K562 (cell line): ENCODE results near the gene XPO4. TPM values are rescaled to one million over a fixed set of nuclear protein-coding genes. Genes with fewer than 3 reads are reported as not detected.

Source experiments
- ATAC-seq: fragments of 200-7000 bp; cut with Tn5 transposase; 3 replicates; pipeline ENCODE4 v1.9.1; 2020; ENCODE audit warnings: moderate library complexity
- BruUV-seq: library from RNA; stranded (reverse); fragments of 400-500 nt; replicated peaks from 2 replicates; lab custom pipeline; 2021; lab: Mats Ljungman, UMichigan
- CTCF ChIA-PET: fragments of 300-600 bp; formaldehyde crosslinking; extraction: SDS; loops from one replicate; lab custom pipeline; 2021; ENCODE audit warnings: low intra/inter-chr PET ratio; lab: Yijun Ruan, JAX
- POLR2A ChIA-PET: fragments of 300-600, 350-650 bp; sonication (Branson Sonifier 250); formaldehyde crosslinking; extraction: SDS; loops from one replicate; lab custom pipeline; 2021; ENCODE audit warnings: antibody characterized with exemption, inconsistent platforms; lab: Yijun Ruan, JAX
- DNase-seq, 4 experiments: peaks; one replicate each; pipeline versions ENCODE4 v3.0.0 to v3.0.0-alpha.2; 2011 to 2018; ENCODE audit warnings: low spot score in 3 of 4, mixed read lengths in 3 of 4; ENCODE audit errors: extremely low read depth in 1 of 4
- FAIRE-seq: peaks from 2 replicates; lab custom pipeline; 2011; peaks lifted over from hg19 to GRCh38; lab: Jason Lieb, UNC
- H2AFZ ChIP-seq: 2 replicates; pipeline ENCODE4 v1.6.0; 2011; ENCODE audit warnings: low read depth, low read length, control low read depth, inconsistent platforms
- H3K27ac ChIP-seq: fragments of 200-600 bp; 3 replicates; pipeline ENCODE4 v1.8.0; 2011; ENCODE audit warnings: low read depth, mild to moderate bottlenecking, control low read depth, inconsistent platforms, low read length, moderate library complexity, mixed read lengths; ENCODE audit errors: extremely low read depth
- H3K27me3 ChIP-seq, 2 experiments: fragments of 300-600 bp in 1 of 2; 2 replicates in 1 of 2; 3 replicates in 1 of 2; pipeline versions ENCODE4 v1.6.0 to v1.8.0; 2011; ENCODE audit warnings: inconsistent platforms in 2 of 2, low read length in 2 of 2, mild to moderate bottlenecking in 1 of 2, mixed read lengths in 1 of 2, moderate library complexity in 1 of 2; ENCODE audit not compliant: control insufficient read depth in 2 of 2, insufficient read depth in 2 of 2
- H3K36me3 ChIP-seq: fragments of 300-600 bp; 3 replicates; pipeline ENCODE4 v1.8.0; 2011; ENCODE audit warnings: mild to moderate bottlenecking, low read length, inconsistent platforms; ENCODE audit not compliant: control insufficient read depth, insufficient read depth
- H3K4me1 ChIP-seq, 2 experiments: fragments of 200-600 bp in 1 of 2; replicated peaks in 1 of 2; 2 replicates in 1 of 2; 3 replicates in 1 of 2; pipeline versions ENCODE4 v1.5.1 to v1.8.0; 2011; ENCODE audit warnings: inconsistent platforms in 2 of 2, low read length in 2 of 2, mild to moderate bottlenecking in 1 of 2, mixed read lengths in 1 of 2, moderate library complexity in 1 of 2; ENCODE audit not compliant: control insufficient read depth in 2 of 2, insufficient read depth in 2 of 2
- H3K4me2 ChIP-seq: 2 replicates; pipeline ENCODE4 v1.6.1; 2011; ENCODE audit warnings: low read length, control low read depth, inconsistent platforms, mixed read lengths; ENCODE audit not compliant: insufficient read depth
- H3K4me3 ChIP-seq: fragments of 200-600 bp; sonication (generic), shearing (Covaris generic); 2 replicates; pipeline ENCODE4 v1.5.1; 2016; ENCODE audit warnings: control low read depth, inconsistent platforms
- H3K79me2 ChIP-seq: fragments of 200-600 bp; 3 replicates; pipeline ENCODE4 v1.8.0; 2011; ENCODE audit warnings: low read length, inconsistent platforms; ENCODE audit not compliant: control insufficient read depth, insufficient read depth
- H3K9ac ChIP-seq, 2 experiments: 2 replicates each; pipeline versions ENCODE4 v1.6.0 to v1.6.1; 2011; ENCODE audit warnings: low read depth in 2 of 2, low read length in 2 of 2, control low read depth in 1 of 2, inconsistent platforms in 1 of 2, mild to moderate bottlenecking in 1 of 2, mixed read lengths in 1 of 2; ENCODE audit not compliant: insufficient read depth in 1 of 2
- H3K9me1 ChIP-seq: one replicate; pipeline ENCODE4 v1.6.0; 2011; ENCODE audit warnings: inconsistent platforms, mild to moderate bottlenecking, low read length, moderate library complexity; ENCODE audit not compliant: control insufficient read depth, insufficient read depth
- H3K9me3 ChIP-seq: replicated peaks from 2 replicates; pipeline ENCODE4 v1.5.1; 2011; ENCODE audit warnings: low read depth, low read length, inconsistent platforms; ENCODE audit not compliant: control insufficient read depth, insufficient read depth
- H4K20me1 ChIP-seq: replicated peaks from 2 replicates; pipeline ENCODE4 v1.6.1; 2011; ENCODE audit warnings: low read length, inconsistent platforms, mixed read lengths; ENCODE audit not compliant: control insufficient read depth, insufficient read depth
- ARID2 ChIP-seq: fragments of 450-650 bp; IDR thresholded peaks from 2 replicates; pipeline ENCODE4 v1.6.1; 2017; ENCODE audit warnings: antibody characterized with exemption, mild to moderate bottlenecking
- KAT2B ChIP-seq: IDR thresholded peaks from one replicate; pipeline ENCODE4 v1.6.1; 2012; ENCODE audit warnings: low read depth, mild to moderate bottlenecking, control low read depth, inconsistent platforms, low read length, moderate library complexity
- SRF ChIP-seq, 2 experiments: fragments of 250-450, 450-650 bp in 1 of 2; sonication (Bioruptor Pico) in 1 of 2; sonication (generic) in 1 of 2; formaldehyde crosslinking; IDR thresholded peaks; 2 replicates each; pipeline versions ENCODE4 v1.5.0 to v1.5.1; 2020 to 2022; ENCODE audit warnings: mild to moderate bottlenecking in 1 of 2, missing genetic modification reagents in 1 of 2
- ZNF224 ChIP-seq: sonication (generic); formaldehyde crosslinking; IDR thresholded peaks from 2 replicates; pipeline ENCODE4 v1.8.0; 2022; ENCODE audit warnings: mild to moderate bottlenecking, missing genetic modification reagents
- WGBS: fragments of 100-300 bp; shearing (Covaris generic); methylation state at CpG from one replicate; pipeline ENCODE4 v1.1.6; 2016; ENCODE audit warnings: low coverage, mixed read lengths; ENCODE audit not compliant: insufficient coverage; ENCODE audit errors: missing lambda C conversion rate; 5-methylcytosine and 5-hydroxymethylcytosine counted together
- in situ Hi-C: fragments of 300-500 bp; cut with MboI; formaldehyde crosslinking; loops from 4 replicates; pipeline ENCODE4 v1.15.0; 2018; ENCODE audit warnings: inconsistent platforms, mixed read lengths
- intact Hi-C: fragments of 100-400 bp; cut with micrococcal nuclease; formaldehyde crosslinking; loops from 2 replicates; pipeline ENCODE4 v1.14.2; 2022
- polyA plus RNA-seq, 8 experiments: library from polyadenylated mRNA; depleted of rRNA in 4 of 8; stranded (reverse) in 5 of 8; unstranded in 3 of 8; fragments of >200 nt; fragmentation: Nextera tagmentation in 2 of 8; fragmentation: Illumina TruSeq in 1 of 8; extraction: Ambion mirVana in 2 of 8; extraction: Trizol in 1 of 8; gene quantifications; 2 replicates each; pipeline versions ENCODE4 v1.2.1 to v1.2.3, GENCODE V29; 2011 to 2014; ENCODE audit warnings: inconsistent platforms in 1 of 8, missing spikeins in 1 of 8
- total RNA-seq, 7 experiments: library from RNA; depleted of rRNA in 6 of 7; stranded (reverse); fragments of >200 nt in 6 of 7; fragmentation: Illumina TruSeq in 2 of 7; extraction: Trizol in 2 of 7; gene quantifications; 2 replicates each; pipeline versions ENCODE4 v1.2.1 to v1.2.3, GENCODE V29; 2011 to 2021; ENCODE audit warnings: low replicate concordance in 1 of 7
- TF ChIP-seq, protein P1 (sequence below): fragments of 250-450 bp; sonication (Bioruptor Pico); IDR thresholded peaks from 2 replicates; pipeline ENCODE4 v1.4.0; 2020; ENCODE audit warnings: borderline replicate concordance
- TF ChIP-seq, protein P2 (sequence below): fragments of 450-650 bp; formaldehyde crosslinking; IDR thresholded peaks from 2 replicates; pipeline ENCODE4 v1.4.0; 2020; ENCODE audit warnings: mild to moderate bottlenecking, mixed read lengths
- TF ChIP-seq, protein P3 (sequence below): fragments of 450-650 bp; formaldehyde crosslinking; IDR thresholded peaks from 2 replicates; pipeline ENCODE4 v1.4.0; 2020; ENCODE audit warnings: mild to moderate bottlenecking, moderate library complexity
- TF ChIP-seq, protein P4 (sequence below): fragments of 250-450 bp; sonication (Bioruptor Pico); IDR thresholded peaks from 2 replicates; pipeline ENCODE4 v1.8.0; 2021; ENCODE audit warnings: mild to moderate bottlenecking, moderate library complexity
- TF ChIP-seq, protein P5 (sequence below): fragments of 450-650 bp; IDR thresholded peaks from 2 replicates; pipeline ENCODE4 v1.6.1; 2017; ENCODE audit warnings: antibody characterized with exemption, mild to moderate bottlenecking

Gene XPO4
- total and polyA plus RNA-seq, 9 of the 15 experiments (the other 6 are each of a cell fraction or from before 2014, with no cell fraction given) = 5.5 to 25.1 (median 17.5) TPM

DNA sequence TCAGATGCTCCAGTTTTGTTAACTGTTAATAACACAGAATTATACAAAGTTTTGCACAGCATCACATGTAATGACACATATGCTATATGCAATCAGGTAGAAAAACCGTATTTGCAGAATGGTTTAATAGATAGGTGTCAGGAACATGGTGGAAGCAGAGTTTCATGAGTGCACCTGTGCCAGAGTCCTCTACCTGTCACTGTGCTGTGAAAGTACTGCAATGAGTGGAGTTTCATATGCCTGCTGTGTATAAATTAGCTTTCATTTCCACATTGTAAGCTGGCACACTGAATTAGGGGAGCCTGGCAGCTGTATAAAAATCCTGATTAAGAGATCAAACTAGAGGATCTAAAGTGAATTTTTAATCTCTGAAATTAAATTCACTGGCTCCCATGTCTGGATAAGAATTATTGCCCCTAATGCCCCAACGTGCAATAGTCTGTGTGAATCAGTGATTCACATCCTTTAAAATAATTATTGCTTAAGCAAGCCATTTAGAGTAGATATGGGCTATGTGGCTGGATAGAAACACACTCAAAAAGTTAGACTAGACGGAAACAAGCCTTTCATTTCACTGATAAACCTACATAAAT lies 120.3 kb downstream of the XPO4 start:
- Histone ChIP-seq H2AFZ (no peak overlapping the region), H4K20me1 (no peaks in the 10 kb centered on the region), H3K36me3 (peaks cover 53% of the 10 kb centered on the region; the same call in 2 of the 3 replicates), H3K4me3 (no peak overlapping the region), H3K9me1 (no peaks in the 10 kb centered on the region), H3K27me3 (no peaks in the 10 kb centered on the region), H3K9me3 (no peaks in the 10 kb centered on the region), H3K4me1 (no peaks in the 10 kb centered on the region), H3K4me2 (no peak overlapping the region), H3K79me2 (no peaks in the 10 kb centered on the region), H3K27ac (no peak overlapping the region), H3K9ac (no peak overlapping the region)
- no TSS peak for BruUV-seq
- in situ Hi-C loops (no loop called here), intact Hi-C loops (no loop called here)
- ChIA-PET POLR2A (no interaction called here), CTCF (no interaction called here)
- DNase-seq = no peak
- FAIRE-seq = no peak
- WGBS = 91% methylated on average over 3 of the region's 3 CpGs
- no peak for ATAC-seq
- TF ChIP-seq ZNF224 (CRISPR knock-in tag) = no peak
- TF ChIP-seq, protein P1, sequence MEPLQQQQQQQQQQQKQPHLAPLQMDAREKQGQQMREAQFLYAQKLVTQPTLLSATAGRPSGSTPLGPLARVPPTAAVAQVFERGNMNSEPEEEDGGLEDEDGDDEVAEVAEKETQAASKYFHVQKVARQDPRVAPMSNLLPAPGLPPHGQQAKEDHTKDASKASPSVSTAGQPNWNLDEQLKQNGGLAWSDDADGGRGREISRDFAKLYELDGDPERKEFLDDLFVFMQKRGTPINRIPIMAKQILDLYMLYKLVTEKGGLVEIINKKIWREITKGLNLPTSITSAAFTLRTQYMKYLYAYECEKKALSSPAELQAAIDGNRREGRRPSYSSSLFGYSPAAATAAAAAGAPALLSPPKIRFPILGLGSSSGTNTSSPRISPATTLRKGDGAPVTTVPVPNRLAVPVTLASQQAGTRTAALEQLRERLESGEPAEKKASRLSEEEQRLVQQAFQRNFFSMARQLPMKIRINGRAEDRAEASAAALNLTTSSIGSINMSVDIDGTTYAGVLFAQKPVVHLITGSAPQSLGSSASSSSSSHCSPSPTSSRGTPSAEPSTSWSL (CRISPR knock-in tag) = no peak
- TF ChIP-seq, protein P2, sequence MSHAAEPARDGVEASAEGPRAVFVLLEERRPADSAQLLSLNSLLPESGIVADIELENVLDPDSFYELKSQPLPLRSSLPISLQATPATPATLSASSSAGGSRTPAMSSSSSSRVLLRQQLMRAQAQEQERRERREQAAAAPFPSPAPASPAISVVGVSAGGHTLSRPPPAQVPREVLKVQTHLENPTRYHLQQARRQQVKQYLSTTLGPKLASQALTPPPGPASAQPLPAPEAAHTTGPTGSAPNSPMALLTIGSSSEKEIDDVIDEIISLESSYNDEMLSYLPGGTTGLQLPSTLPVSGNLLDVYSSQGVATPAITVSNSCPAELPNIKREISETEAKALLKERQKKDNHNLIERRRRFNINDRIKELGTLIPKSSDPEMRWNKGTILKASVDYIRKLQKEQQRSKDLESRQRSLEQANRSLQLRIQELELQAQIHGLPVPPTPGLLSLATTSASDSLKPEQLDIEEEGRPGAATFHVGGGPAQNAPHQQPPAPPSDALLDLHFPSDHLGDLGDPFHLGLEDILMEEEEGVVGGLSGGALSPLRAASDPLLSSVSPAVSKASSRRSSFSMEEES (CRISPR knock-in tag) = no peak
- TF ChIP-seq SRF (CRISPR knock-in tag; IDR thresholded peaks at IDR 0.05) = no peak
- TF ChIP-seq, protein P3, sequence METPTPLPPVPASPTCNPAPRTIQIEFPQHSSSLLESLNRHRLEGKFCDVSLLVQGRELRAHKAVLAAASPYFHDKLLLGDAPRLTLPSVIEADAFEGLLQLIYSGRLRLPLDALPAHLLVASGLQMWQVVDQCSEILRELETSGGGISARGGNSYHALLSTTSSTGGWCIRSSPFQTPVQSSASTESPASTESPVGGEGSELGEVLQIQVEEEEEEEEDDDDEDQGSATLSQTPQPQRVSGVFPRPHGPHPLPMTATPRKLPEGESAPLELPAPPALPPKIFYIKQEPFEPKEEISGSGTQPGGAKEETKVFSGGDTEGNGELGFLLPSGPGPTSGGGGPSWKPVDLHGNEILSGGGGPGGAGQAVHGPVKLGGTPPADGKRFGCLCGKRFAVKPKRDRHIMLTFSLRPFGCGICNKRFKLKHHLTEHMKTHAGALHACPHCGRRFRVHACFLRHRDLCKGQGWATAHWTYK = no peak
- TF ChIP-seq, protein P4, sequence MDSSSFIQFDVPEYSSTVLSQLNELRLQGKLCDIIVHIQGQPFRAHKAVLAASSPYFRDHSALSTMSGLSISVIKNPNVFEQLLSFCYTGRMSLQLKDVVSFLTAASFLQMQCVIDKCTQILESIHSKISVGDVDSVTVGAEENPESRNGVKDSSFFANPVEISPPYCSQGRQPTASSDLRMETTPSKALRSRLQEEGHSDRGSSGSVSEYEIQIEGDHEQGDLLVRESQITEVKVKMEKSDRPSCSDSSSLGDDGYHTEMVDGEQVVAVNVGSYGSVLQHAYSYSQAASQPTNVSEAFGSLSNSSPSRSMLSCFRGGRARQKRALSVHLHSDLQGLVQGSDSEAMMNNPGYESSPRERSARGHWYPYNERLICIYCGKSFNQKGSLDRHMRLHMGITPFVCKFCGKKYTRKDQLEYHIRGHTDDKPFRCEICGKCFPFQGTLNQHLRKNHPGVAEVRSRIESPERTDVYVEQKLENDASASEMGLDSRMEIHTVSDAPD (CRISPR knock-in tag) = no peak
- TF ChIP-seq ARID2 = no peak
- TF ChIP-seq, protein P5, sequence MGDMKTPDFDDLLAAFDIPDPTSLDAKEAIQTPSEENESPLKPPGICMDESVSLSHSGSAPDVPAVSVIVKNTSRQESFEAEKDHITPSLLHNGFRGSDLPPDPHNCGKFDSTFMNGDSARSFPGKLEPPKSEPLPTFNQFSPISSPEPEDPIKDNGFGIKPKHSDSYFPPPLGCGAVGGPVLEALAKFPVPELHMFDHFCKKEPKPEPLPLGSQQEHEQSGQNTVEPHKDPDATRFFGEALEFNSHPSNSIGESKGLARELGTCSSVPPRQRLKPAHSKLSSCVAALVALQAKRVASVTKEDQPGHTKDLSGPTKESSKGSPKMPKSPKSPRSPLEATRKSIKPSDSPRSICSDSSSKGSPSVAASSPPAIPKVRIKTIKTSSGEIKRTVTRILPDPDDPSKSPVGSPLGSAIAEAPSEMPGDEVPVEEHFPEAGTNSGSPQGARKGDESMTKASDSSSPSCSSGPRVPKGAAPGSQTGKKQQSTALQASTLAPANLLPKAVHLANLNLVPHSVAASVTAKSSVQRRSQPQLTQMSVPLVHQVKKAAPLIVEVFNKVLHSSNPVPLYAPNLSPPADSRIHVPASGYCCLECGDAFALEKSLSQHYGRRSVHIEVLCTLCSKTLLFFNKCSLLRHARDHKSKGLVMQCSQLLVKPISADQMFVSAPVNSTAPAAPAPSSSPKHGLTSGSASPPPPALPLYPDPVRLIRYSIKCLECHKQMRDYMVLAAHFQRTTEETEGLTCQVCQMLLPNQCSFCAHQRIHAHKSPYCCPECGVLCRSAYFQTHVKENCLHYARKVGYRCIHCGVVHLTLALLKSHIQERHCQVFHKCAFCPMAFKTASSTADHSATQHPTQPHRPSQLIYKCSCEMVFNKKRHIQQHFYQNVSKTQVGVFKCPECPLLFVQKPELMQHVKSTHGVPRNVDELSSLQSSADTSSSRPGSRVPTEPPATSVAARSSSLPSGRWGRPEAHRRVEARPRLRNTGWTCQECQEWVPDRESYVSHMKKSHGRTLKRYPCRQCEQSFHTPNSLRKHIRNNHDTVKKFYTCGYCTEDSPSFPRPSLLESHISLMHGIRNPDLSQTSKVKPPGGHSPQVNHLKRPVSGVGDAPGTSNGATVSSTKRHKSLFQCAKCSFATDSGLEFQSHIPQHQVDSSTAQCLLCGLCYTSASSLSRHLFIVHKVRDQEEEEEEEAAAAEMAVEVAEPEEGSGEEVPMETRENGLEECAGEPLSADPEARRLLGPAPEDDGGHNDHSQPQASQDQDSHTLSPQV = no peak
- no peak for TF ChIP-seq KAT2B
